Hepatocyte (in vitro differentiated cells): ENCODE results near the gene AKNAD1. TPM values are rescaled to one million over a fixed set of nuclear protein-coding genes. Genes with fewer than 3 reads are reported as not detected.
A peak's percentile ranks its signal among the peaks of the same experiment; 100 is the strongest.
"Not testable (repeated sequence)": the region's sequence is repeated elsewhere in the genome, so short reads cannot be mapped to it uniquely, and the experiment has no call there.

Source experiments
- DNase-seq: peaks from one replicate; pipeline ENCODE4 v3.0.0-alpha.2; 2016; ENCODE audit warnings: low spot score
- H2AFZ ChIP-seq: fragments of 200-600 bp; sonication (generic); 2 replicates; pipeline ENCODE4 v1.6.0; 2016; ENCODE audit warnings: antibody characterized with exemption, mild to moderate bottlenecking
- H3K27ac ChIP-seq: fragments of 200-600 bp; sonication (generic); 2 replicates; pipeline ENCODE4 v1.5.1; 2016; ENCODE audit warnings: mild to moderate bottlenecking
- H3K27me3 ChIP-seq: fragments of 200-600 bp; sonication (generic); 2 replicates; pipeline ENCODE4 v1.6.1; 2016
- H3K36me3 ChIP-seq: fragments of 200-600 bp; sonication (generic); replicated peaks from 2 replicates; pipeline ENCODE4 v1.5.1; 2016; ENCODE audit warnings: low read depth; ENCODE audit not compliant: insufficient read depth
- H3K4me1 ChIP-seq: fragments of 200-600 bp; sonication (generic); 2 replicates; pipeline ENCODE4 v1.5.1; 2016; ENCODE audit warnings: mild to moderate bottlenecking, moderate library complexity; ENCODE audit not compliant: insufficient read depth
- H3K4me2 ChIP-seq: fragments of 200-600 bp; sonication (generic); 2 replicates; pipeline ENCODE4 v1.6.0; 2016
- H3K4me3 ChIP-seq: fragments of 200-600 bp; sonication (generic); 2 replicates; pipeline ENCODE4 v1.5.1; 2016; ENCODE audit warnings: mild to moderate bottlenecking
- H3K79me2 ChIP-seq: fragments of 200-600 bp; sonication (generic); 2 replicates; pipeline ENCODE4 v1.6.0; 2017; ENCODE audit warnings: mild to moderate bottlenecking
- H3K9me2 ChIP-seq: fragments of 200-600 bp; sonication (generic); replicated peaks from 2 replicates; pipeline ENCODE4 v1.6.0; 2017; ENCODE audit warnings: mild to moderate bottlenecking; ENCODE audit not compliant: insufficient read depth
- H3K9me3 ChIP-seq: fragments of 200-600 bp; sonication (generic); 2 replicates; pipeline ENCODE4 v1.5.1; 2016; ENCODE audit warnings: low read depth, mild to moderate bottlenecking
- H4K20me1 ChIP-seq: fragments of 200-600 bp; sonication (generic); 2 replicates; pipeline ENCODE4 v1.6.0; 2016; ENCODE audit warnings: mild to moderate bottlenecking; ENCODE audit not compliant: insufficient read depth, poor library complexity, severe bottlenecking
- CTCF ChIP-seq: fragments of 200-600 bp; sonication (generic); IDR thresholded peaks from 2 replicates; pipeline ENCODE4 v1.5.1; 2016; ENCODE audit warnings: antibody characterized with exemption, mild to moderate bottlenecking; ENCODE audit not compliant: poor library complexity
- EZH2 ChIP-seq: fragments of 200-600 bp; sonication (generic); IDR thresholded peaks from 2 replicates; pipeline ENCODE4 v1.6.1; 2016; ENCODE audit warnings: antibody characterized with exemption, mild to moderate bottlenecking, borderline replicate concordance
- EZH2phosphoT487 ChIP-seq: fragments of 200-600 bp; sonication (generic); IDR thresholded peaks from one replicate; pipeline ENCODE4 v1.6.1; 2018; ENCODE audit warnings: antibody characterized with exemption, mild to moderate bottlenecking, low read depth, moderate library complexity; ENCODE audit not compliant: unreplicated experiment, severe bottlenecking
- WGBS: methylation state at CpG from one replicate; pipeline ENCODE4 v1.1.6; 2016; ENCODE audit warnings: low lambda C conversion rate; ENCODE audit errors: missing lambda C conversion rate; 5-methylcytosine and 5-hydroxymethylcytosine counted together
- polyA plus RNA-seq: library from polyadenylated mRNA; unstranded; fragments of >200 nt; fragmentation: Nextera tagmentation; extraction: Ambion mirVana; gene quantifications from 2 replicates; pipeline ENCODE4 v1.2.1, GENCODE V29; 2016
- total RNA-seq: library from RNA; depleted of rRNA; stranded (reverse); fragments of >200 nt; gene quantifications from 2 replicates; pipeline ENCODE4 v1.2.3, GENCODE V29; 2014

The AKNAD1 gene
- total and polyA plus RNA-seq, 2 experiments from 2014 or later, result 0.80 TPM; not detected in 1

DNA sequence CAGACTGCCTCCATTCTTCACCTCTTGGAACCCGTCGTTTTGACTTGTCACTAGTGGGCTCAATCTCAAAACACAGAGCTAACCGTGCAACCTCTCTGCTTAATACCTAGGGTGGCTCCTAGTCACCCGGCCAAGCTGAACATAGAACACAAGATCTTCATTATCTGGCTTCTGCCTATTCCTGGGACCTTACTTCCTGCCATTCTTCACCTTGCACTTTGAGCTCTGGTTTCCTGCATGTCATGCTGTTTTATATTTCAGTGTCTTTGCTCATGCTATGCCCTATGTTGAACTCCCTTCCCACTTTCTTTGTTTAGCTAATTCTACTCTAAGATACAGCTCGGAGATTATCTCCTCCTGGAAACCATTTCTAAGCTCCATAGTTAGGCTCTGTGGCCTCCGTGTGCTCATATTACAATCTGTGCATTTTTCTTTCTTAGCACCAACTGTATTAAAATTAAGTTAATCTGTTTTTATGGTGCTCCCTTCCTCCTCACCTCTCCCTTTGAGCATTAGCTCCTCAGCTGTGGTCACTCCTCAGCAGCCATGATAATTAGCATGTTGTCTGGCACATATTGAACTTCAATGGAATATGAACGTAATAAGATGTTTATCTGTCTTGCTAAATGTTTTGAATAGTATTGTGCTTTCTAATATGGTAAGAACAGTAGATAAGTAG is 33.0 kb upstream of the AKNAD1 start:
- peak overlapping the region; percentile 50 for H3K27ac ChIP-seq
- no peak for DNase-seq
- no peaks in the 10 kb centered on the region for H3K9me3 ChIP-seq

DNA sequence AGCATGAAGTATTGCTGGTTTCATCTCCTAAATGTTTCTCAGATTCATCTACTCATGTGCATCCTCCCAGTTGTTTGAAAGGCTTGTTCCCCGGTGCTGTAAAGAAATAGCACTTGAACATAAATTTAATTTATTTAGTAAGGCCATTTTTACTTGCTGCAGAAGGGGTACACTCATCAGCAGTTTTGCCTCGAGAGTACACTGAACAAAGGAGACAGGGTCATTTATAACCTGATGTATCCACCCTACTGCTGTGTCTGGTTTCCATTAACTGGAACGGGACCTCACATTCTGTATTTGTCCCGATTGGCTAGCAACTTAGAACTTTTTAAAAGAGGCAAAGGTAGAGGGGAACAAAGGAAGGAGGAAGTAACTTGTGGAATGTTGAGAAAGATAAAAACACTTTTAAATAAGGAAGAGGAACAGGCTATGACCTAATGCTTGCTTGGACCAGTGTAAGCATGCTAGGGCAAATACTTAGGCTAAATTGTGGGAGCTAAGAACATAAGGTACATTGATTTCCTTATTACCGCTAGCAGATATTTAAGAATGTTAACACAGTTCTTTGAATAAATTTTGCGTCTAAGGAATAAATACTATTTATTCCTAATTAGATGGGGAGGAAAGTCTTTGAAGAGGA is 32.2 kb upstream of the AKNAD1 start:
- not testable (repeated sequence) for H3K79me2 ChIP-seq, H4K20me1 ChIP-seq, H3K9me2 ChIP-seq, H3K27me3 ChIP-seq, H3K4me3 ChIP-seq, H3K9me3 ChIP-seq, H3K36me3 ChIP-seq, DNase-seq
- Histone ChIP-seq H2AFZ (peak overlapping the region; percentile 45), H3K4me2 (peak overlapping the region; percentile 28), H3K27ac (peak overlapping the region; percentile 50), H3K4me1 (peaks cover 13% of the 10 kb centered on the region)
- WGBS, result 69% methylated on average over 6 of the region's 6 CpGs

More for the DNA sequence above, 33.0 kb upstream of the AKNAD1 start:
- 82% methylated on average over 7 of the region's 7 CpGs for WGBS
- Histone ChIP-seq H2AFZ (peak overlapping the region; percentile 45), H3K4me3 (no peak overlapping the region), H3K79me2 (no peaks in the 10 kb centered on the region), H3K9me2 (no peaks in the 10 kb centered on the region), H3K36me3 (no peaks in the 10 kb centered on the region), H3K4me2 (peak overlapping the region; percentile 28), H3K4me1 (peaks cover 13% of the 10 kb centered on the region), H3K27me3 (no peaks in the 10 kb centered on the region), H4K20me1 (no peaks in the 10 kb centered on the region)
- TF ChIP-seq EZH2phosphoT487 (no peak), CTCF (no peak), EZH2 (no peak)

DNA sequence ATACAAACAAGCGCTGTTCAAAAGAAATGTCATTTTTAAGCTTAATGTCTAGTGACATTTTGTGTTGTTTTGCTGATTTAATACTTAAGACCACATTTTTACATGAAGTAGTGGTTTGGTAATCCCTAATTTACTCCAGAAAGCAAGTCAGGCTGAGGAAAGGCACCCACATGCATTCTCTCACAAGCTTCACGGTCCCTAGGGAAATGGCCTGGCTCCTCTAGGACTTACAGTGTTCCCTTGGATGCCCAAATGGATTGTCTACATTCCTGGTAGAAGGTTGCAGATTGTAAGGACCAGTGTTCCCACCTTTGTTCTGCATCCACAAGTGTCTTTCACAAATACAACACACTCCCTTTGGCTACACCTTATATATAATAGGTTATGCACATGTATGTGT is 29.4 kb upstream of the AKNAD1 start:
- Histone ChIP-seq H3K27me3 (no peaks in the 10 kb centered on the region), H3K9me3 (no peaks in the 10 kb centered on the region), H3K27ac (no peak overlapping the region), H4K20me1 (no peaks in the 10 kb centered on the region), H3K9me2 (no peaks in the 10 kb centered on the region), H3K79me2 (peaks cover 4% of the 10 kb centered on the region), H3K4me3 (no peak overlapping the region), H3K36me3 (no peaks in the 10 kb centered on the region), H3K4me2 (no peak overlapping the region), H2AFZ (no peak overlapping the region), H3K4me1 (peaks cover 13% of the 10 kb centered on the region)
- TF ChIP-seq CTCF (no peak), EZH2phosphoT487 (no peak)
- DNase-seq, result no peak
- 97% methylated on average over 2 of the region's 2 CpGs for WGBS

- no peak overlapping the region for H3K27ac ChIP-seq
- H2AFZ ChIP-seq, result no peak overlapping the region
- H3K79me2 ChIP-seq, result peaks cover 16% of the 10 kb centered on the region
- no peaks in the 10 kb centered on the region for H3K27me3 ChIP-seq
- no peaks in the 10 kb centered on the region for H4K20me1 ChIP-seq
- peaks cover 9% of the 10 kb centered on the region for H3K4me1 ChIP-seq
- H3K9me3 ChIP-seq, result no peaks in the 10 kb centered on the region
- H3K4me3 ChIP-seq, result no peak overlapping the region
- no peaks in the 10 kb centered on the region for H3K9me2 ChIP-seq
- H3K4me2 ChIP-seq, result no peak overlapping the region
- TF ChIP-seq EZH2phosphoT487, result no peak
- no peak for TF ChIP-seq EZH2
- no peak for TF ChIP-seq CTCF
- no peaks in the 10 kb centered on the region for H3K36me3 ChIP-seq
- DNase-seq, result no peak
Observed at GRCh38 chr1:108884968-108885367, 28.1 kb upstream of the AKNAD1 start.
